Stimulated activated CD8-positive, alpha-beta memory T cell treated with anti-CD3 and anti-CD28 coated beads, Interleukin-7, amount 100 ng/mL, for 4 hours (primary cell): ENCODE data around the gene ATXN1.

Source experiments
- DNase-seq, 2 donors: peaks; one replicate each; pipeline ENCODE4 v3.0.0-alpha.2; 2020; ENCODE audit warnings: low read depth in 2 of 2

ATXN1 gene

DNA sequence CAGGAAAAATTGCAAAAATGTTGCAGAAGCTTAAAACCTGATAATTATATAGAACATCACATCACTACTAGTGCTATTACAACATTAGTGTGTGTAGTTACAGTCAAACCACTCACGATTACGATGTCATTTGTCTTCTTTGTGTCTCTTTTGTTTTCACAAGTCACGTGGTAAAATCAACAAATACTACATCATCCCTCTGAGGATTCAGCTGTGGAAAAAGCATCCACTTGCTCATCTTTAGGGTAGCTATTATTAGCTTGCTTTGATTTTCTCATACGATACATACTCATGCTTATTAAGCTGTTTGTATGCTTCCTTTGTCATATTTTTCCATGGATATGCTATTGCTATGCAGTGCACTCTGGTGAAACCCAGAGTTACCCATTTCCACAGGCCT is 22.2 kb upstream of the ATXN1 start:
- DNase-seq: no peak

- DNase-seq: no peak
Observed at GRCh38 chr6:16782278-16782677, 21.0 kb upstream of the ATXN1 start.

GRCh38 chr6:16781348-16782169 is 20.3 kb upstream of the ATXN1 start:
- DNase-seq: no peak

- no peak for DNase-seq
Observed at GRCh38 chr6:16778521-16778920, 17.3 kb upstream of the ATXN1 start.

GRCh38 chr6:16777794-16778193 is 16.5 kb upstream of the ATXN1 start:
- no peak for DNase-seq

- DNase-seq: no peak
Observed at GRCh38 chr6:16776394-16777017, 15.2 kb upstream of the ATXN1 start.

GRCh38 chr6:16774437-16774836 is 13.2 kb upstream of the ATXN1 start:
- no peak for DNase-seq

- no peak for DNase-seq
Observed at GRCh38 chr6:16773362-16773761, 12.1 kb upstream of the ATXN1 start.

GRCh38 chr6:16770701-16771569 is 9.7 kb upstream of the ATXN1 start:
- DNase-seq: peak; percentile 60 to 69

DNA sequence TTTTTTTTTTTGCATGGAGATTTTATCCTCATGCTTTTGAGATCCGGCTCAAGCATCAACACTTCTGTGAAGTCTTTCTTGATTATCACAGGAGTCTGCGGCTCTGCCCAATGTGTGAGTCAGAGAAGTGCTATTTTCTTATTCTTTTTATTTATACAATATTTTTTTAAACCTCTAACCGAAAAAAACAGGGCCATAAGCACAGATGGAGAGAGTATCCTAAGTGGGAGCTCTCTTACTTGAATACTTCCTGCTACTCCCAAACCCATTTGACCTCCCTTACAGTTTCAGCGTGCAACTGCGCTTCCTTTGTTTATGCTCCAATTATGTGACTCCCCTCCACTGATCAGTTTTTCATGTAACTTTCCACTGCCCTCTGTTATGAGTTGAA is 8.7 kb upstream of the ATXN1 start:
- no peak for DNase-seq

GRCh38 chr6:16769131-16769985 is 8.1 kb upstream of the ATXN1 start:
- peak; percentile 54 to 65 for DNase-seq

- no peak for DNase-seq
Observed at GRCh38 chr6:16768477-16768830, 7.2 kb upstream of the ATXN1 start.

DNA sequence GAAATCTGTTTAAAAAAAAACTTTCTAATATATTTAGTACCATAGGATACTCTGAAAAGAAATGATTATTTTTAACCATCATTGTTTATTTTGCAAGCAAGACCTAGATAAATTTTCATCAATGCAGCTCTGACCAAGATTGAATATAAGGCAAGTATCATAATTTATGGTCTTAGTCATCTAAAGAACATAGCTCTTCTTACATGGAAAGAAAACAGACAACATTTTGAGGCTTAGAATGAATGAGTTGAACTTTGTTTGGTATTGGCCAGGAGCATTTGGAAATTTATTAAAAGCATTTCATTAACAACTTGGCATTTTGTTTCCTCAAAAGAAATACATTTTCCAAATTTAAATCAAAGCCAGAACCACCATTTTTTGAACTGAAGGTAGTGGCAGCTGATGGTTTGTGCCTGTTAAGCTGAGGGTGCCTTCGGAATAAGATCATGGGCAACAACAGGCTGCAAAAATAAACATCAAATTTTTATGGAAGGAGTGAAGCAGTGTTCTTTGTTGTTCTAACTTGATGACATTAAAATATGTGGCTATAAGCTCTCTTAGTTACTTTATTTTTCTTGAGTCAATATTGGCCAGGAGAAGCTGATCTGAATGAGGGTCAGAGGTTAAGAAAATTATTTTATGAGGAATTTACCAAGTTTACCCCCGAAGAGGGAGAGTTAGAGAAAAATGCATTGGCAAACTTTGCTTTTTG is 6.7 kb upstream of the ATXN1 start:
- DNase-seq: no peak

- DNase-seq: no peak
Observed at GRCh38 chr6:16766836-16767745, 5.8 kb upstream of the ATXN1 start.

GRCh38 chr6:16766043-16766536 is 4.8 kb upstream of the ATXN1 start:
- DNase-seq: peak in 1 of 2 donors; percentile 11

GRCh38 chr6:16765235-16765634 is 4.0 kb upstream of the ATXN1 start:
- DNase-seq: no peak

DNA sequence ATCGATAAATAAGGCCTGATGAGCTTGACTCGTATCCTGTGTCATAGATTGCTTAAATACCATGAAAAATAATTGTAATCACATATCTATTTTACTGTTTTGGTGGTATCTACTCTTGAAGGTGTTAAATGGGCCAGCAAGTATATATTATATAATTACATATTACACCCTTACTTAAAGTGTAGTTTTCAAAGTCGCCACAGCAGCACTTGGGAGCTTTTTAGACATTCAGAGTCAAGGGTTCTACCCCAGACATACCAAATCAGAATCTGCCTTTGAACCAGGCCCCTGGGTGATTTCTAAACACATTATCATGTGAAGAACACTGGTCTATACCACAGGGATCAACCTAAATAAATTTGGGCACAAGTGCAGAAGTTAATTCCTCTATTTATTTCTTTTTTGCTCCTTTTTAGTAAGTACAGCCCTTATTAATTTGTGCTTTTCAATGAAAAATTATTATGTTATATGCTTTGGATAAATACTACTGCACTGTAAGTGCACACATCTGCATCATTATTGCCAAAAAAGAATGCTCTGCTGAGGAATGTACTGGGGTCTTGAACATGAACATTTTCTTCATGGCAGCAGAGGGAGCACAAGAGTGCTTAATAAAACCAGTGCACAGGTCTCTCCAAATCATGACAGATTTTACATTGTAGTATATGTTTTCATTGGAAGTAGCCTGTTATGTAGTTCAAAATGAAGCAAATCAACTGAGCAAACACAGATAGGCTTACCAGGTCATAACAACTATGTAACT is 3.1 kb upstream of the ATXN1 start:
- no peak for DNase-seq

- peak in 1 of 2 donors; percentile 40 for DNase-seq
Observed at GRCh38 chr6:16762550-16763477, 1.6 kb upstream of the ATXN1 start.
